GM18507 (cell line): ENCODE data around the gene HTR3A.
"Not testable (repeated sequence)": the region's sequence is repeated elsewhere in the genome, so short reads cannot be mapped to it uniquely, and the experiment has no call there.

Experiments used
- DNase-seq: peaks from one replicate; pipeline ENCODE4 v3.0.0; 2011; ENCODE audit warnings: low read depth; ENCODE audit not compliant: insufficient read length; ENCODE audit errors: extremely low spot score
- FAIRE-seq: peaks from 2 replicates; lab custom pipeline; 2011; peaks lifted over from hg19 to GRCh38; lab: Jason Lieb, UNC

HTR3A gene

DNA sequence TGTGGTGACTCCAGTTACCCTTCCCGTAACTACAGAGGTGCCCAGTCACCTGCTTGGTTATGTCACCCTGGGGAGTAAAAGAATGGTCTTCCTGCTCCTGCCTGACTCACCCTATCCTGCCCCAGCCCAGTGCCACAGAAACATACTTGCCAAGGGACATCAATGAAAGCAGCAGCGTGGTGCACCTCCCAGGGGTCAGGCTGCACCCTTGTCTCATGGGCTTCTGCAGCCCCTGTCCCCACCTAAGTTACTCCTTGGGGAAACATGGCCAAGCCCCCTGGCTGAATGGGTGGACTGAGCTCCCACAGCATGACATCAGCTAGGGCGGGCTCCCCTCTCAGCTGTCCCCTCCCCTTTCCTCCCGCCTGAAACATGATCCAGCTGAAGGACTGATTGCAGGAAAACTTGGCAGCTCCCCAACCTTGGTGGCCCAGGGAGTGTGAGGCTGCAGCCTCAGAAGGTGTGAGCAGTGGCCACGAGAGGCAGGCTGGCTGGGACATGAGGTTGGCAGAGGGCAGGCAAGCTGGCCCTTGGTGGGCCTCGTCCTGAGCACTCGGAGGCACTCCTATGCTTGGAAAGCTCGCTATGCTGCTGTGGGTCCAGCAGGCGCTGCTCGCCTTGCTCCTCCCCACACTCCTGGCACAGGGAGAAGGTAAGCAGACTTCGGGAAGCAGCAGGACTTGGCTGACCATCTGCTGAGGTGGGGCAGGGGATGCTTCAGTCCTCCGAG, at the start of gene HTR3A:
Gene HTR3A (plus strand): TSS at position 368 of the 730 bp plus-strand sequence. CDS start 218 bp downstream, at position 586.
- DNase-seq: no peak

DNA sequence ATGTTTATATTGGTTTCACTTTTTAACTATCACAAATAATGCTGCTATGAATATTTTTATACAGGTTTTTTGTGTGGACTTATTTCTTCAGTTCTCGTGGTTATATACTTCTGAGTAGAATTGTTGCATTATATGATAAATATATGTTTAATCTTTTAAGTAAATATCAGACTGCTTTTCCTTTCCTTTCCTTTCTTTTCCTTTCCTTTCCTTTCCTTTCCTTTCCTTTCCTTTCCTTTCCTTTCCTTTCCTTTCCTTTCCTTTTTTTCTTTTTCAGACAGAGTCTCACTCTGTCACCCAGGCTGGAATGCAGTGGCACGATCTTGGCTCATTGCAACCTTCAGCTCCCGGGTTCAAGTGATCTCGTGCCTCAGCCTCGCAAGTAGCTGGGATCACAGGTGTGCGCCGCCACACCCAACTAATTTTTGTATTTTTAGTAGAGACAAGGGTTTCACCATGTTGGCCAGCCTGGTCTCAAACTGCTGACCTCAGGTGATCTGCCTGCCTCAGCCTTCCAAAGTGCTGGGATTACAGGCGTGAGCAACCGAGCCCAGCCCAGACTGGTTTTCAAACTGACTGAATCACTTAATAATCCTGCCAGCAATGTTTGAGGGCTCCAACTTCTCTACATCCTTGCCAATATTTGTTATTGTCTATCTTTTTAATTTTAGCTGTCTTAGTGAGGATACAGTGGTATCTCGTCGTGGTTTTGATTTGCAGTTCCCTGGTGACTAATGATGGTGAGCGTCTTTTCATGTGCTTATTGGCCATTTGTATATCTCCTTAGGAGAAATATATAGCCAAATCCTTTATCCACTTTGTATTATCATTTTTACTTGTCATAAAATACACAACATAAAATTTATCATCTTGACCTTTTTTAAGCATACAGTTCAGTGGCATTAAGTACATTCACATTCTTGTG, 48.4 kb upstream of the HTR3A start:
- DNase-seq (no peak), FAIRE-seq (no peak)

More for the DNA sequence above, at the start of gene HTR3A:
- no peak for FAIRE-seq

DNA sequence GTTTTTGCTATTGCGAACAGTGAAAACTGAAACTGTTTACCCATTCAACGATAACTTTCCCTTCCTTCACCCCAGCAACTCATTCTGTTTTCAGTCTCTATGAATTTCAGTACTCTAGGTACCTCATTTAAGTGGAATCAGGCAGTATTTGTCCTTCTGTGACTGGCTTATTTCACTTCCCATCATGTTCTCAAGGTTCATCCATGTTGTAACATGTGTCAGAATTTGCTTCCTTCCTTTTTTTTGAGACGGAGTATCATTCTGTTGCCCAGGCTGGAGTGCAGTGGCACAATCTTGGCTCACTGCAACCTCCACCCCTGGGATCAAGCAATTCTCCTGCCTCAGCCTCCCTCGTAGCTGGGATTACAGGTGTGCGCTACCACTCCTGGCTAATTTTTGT, 46.6 kb upstream of the HTR3A start:
- FAIRE-seq: no peak
- DNase-seq: no peak

DNA sequence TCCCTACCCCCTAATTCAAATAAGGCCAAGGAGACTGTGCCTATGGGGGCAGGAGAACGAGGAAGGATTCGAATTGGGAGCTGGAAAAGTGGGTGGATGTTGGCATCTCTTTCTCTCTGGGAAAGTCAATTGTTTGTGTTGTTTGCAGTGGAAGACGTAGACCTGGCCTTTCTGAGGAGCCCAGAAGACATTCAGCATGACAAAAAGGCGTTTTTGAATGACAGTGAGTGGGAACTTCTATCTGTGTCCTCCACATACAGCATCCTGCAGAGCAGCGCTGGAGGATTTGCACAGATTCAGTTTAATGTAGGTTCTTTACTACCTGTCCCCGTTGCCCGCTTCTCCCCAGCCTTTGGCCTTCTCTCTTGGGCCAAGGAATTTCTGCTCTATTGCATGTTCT, 42.1 kb upstream of the HTR3A start:
- DNase-seq (no peak), FAIRE-seq (no peak)

DNA sequence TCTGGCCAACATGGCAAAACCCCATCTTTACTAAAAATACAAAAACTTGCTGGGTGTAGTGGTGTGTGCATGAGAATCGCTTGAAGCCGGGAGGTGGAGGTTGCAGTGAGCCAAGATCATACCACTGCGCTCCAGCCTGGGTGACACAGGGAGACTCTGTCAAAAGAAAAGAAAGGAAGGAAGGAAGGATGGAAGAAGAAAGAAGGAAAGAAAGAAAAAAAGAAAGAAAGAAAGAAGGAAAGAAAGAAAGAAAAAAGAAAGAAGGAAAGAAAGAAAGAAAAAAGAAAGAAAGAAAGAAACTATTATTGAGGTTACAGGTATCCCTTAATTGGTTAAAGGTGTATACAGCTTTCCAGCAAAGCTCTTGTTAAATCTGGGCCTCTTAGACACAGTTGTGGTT, 40.7 kb upstream of the HTR3A start:
- FAIRE-seq, DNase-seq: not testable (repeated sequence)

DNA sequence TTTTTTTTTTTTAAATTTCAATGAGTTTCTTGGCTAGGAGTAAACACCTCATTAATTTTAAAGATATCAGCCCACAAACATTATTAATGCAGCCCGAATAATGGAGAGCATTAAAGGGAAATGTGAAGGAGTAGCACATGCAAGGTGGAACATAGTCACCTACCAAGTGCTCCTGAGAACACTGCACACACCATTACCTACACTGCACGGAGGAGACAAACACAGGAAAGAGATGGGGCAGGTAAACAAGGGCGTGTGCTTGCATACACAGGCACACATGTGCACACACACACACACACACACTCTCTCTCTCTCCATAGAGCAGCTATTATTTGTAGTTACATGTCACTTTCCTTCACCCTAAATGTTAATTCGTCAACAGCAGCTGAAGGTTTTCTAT, 40.1 kb upstream of the HTR3A start:
- FAIRE-seq (no peak), DNase-seq (no peak)

DNA sequence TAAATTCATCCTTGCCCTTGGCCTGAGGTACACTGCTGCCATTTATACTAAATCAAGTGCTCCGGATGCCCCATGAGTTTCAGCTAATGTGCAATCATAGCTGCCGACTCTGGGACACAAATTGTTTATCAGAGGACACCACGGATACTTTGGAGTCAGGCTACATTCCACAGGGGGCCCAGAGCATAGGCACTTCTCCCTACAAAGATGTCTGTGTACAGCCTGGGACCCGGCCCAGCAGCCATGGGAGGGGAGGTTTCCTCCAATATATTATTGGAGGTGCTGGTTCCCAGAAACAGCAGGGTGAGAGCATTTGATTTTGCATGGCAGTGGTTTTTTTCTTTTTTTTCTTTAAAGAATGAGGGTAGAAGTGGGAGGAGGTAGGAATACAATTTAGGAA, 39.0 kb upstream of the HTR3A start:
- DNase-seq (no peak), FAIRE-seq (no peak)

DNA sequence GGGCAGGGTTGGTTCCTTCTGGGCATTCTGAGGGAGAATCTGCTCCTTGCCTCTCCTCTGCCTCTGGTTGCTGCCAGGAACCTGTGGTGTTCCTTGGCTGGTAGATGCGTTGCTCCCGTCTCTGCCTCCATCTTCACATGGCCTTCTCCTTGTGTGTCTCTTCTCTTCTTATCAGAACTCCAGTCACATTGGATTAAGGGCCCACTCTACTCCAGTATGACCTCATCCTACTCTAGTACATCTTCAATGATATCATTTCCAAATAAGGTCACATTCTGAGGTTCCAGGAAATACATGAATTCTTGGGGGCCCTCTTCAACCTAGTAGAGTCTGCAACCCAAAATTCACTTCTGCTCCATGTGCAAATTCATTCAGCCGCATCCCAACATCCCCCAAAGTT, 37.0 kb upstream of the HTR3A start:
- FAIRE-seq: no peak
- no peak for DNase-seq

DNA sequence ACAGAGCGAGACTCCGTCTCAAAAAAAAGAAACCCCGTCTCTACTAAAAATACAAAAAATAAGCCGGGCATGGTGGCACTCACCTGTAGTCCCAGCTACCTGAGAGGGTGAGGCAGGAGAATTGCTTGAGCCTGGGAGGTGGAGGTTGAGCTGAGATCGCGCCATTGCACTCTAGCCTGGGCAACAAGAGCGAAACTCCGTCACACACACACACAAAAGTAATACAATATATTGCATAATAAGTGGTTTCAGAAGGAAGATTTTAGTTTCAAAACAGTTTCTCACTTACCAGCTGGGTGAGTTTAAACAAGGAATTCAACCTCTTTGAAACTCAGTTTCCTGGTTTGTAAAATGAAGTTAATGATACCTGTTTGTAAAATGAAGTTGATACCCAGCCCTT, 32.7 kb upstream of the HTR3A start:
- DNase-seq (no peak), FAIRE-seq (no peak)

DNA sequence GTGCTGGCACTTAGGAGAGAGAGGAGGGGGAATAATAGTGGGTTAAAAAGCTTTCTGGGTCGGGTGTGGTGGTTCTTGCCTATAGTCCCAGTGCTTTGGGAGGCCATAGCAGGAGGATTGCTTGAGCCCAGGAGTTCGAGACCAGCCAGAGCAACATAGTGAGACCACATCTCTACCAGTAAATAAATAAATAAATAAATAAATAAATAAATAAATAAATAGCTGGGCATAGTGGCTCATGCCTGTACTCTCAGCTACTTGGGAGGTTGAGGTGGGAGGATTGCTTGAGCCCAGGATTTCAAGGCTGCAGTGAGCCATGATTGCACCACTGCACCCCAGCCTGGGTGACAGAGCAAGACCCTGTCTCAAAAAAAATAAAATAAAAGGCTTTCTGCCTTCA, 28.7 kb upstream of the HTR3A start:
- FAIRE-seq, DNase-seq: not testable (repeated sequence)

DNA sequence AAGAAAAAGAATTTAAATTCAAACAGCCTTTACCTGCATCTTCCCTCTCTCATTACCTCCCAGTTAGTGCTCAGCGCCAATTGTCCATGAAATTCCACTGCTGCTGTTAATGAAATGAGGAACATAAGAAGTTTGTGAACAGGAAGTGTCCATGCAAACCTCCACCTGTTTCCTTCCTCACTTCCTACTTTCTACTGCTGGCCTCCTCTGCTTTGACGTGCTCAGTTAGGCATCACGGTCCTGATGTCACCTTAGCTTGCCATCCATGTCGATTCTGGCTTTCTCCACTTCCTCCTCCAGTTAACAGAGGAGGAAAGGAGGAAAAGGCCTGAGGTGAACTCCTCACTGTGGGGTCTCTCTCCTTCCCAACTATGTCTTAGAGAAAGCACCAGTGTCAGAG, 26.9 kb upstream of the HTR3A start:
- FAIRE-seq: no peak
- no peak for DNase-seq

DNA sequence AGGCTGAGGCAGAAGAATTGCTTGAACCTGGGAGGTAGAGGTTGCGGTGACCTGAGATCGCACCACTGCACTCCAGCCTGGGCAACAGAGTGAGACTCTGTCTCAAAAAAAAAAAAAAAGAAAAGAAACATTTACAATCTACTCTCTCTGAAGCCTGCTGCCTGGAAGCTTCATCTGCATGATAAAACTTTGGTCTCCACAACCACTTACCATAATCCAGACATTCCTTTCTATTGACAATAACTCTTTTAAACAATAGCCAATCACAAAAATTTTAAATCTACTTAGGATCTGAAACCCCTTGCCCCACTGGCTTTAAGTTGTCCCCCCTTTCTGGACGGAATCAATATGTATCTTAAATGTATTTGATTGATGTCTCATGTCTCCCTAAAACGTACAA, 25.0 kb upstream of the HTR3A start:
- no peak for DNase-seq
- FAIRE-seq: no peak

DNA sequence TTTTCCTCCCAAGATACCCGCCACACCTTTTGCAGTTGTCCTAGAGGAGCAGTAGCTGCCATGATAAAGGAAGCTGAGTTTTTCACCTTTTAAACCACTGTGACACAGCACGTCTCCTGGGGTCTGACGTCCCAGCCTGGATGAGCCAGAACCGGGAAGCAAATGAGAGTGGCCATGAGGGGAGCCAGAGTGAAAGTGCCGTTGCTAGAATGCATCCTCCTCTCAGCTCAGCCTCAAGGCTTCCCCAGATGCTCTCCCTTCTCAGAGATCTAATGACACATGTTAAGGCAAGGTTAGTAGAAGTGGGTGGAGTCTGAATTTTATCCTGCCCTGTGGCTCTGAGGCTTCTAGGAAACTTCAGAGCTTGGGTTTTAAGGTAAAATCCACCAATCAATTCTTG, 23.4 kb upstream of the HTR3A start:
- FAIRE-seq (no peak), DNase-seq (no peak)

DNA sequence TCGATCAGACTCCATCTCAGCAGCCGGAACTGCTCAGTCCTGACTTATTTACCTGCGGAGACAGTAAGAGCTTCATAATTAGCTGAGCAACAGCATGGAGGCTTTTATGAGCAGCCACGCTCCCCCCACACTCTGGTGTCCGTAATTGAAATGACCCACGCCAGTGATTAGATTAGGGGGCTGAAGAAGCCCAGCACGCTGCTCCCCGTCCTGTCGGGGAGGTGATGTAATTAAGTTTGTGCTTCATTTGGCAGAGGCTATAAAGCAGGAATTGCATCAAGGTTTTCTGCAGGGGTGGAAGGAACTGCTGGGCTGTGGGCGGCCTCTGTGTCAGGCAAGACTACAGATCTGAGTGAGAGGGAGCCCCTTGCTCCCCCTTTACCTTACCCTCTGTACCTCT, 22.8 kb upstream of the HTR3A start:
- FAIRE-seq: no peak
- no peak for DNase-seq

DNA sequence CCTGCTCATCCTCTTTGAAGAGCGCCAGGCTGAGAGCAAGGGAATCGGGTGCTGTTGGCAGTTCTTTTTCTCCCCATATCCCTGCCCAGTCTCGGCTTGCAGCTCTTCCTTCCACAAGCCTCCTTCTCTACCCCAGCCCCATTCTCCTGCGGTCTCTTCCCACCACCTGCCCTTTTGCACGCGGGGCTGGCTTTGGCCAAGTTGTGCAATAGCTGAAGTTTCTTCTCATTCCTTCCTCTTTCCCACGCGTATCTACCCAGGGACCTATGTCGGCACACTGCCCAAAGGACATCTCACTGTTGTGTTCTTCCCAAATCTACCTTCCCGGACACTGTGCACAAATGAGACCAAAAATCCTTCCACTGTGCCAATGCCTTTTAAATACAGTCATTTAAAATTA, 22.3 kb upstream of the HTR3A start:
- FAIRE-seq: no peak
- DNase-seq: no peak

DNA sequence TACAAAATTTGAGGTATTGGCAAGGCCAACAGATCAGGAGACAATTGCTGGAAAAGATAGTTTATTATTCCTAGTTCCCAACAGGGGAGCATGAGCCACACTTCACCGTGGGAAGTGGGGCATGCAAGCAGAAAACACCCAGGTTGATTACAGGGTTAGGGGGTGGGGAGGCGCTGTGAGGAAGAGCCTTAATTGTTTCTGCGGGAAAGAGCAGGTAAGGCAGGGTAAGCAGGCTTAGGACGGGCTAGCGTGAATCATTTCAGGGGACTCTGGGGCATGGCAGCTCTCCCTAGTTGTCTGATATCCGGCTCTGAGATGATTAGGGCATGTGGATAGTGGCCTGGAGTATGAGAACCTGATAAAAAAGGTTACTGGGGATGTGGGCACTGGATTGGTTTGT, 20.7 kb upstream of the HTR3A start:
- DNase-seq (no peak), FAIRE-seq (no peak)

DNA sequence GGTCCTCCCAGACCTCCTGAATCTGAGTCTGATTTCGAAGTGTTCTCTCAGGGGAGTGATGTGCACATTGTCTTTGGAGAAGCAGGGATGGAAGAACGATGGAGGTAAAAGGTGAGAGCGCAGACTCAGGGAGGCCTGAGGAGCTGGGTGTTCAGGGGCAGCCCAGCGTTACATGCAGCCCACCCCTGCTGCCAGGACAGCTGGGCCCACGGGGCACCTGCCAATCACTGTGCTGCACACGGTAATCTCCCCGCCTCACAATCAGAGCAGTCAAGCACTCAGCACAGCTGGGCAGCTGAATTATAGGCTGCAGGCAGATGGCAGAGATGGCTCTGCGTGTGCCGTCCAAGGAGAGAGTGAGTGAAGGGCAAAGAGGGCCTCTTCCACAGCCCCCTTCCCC, 17.9 kb upstream of the HTR3A start:
- DNase-seq: no peak
- FAIRE-seq: no peak

DNA sequence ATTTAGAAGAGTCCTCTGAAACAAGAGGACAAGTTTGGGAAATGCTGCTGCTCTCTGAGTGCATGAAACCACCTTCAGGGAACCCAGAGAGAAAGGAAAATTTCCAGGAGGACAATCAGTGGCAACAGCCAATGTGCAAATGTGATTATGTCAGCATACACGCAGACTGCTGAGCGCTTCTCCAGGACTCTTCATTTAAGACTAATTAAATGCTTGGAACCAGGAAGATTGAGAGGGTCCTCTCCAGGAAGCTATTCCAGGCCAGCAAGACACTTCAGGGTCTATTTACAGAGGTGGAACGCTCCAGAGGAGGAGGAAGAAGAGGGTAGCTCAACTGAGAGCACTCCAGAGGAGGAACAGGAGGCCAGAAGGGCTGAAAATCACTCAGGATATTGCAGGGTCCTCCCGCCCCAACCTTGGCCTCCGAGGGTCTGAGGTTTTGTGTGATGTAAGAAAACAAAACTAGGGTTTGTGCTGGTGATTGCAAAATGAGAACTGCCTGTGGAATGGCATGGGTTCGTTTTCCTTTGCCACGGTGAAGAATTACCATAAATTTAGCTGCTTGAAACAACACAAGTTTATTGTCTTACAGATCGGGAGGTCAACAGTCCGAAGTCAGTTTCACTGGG, 14.1 kb upstream of the HTR3A start:
- FAIRE-seq (no peak), DNase-seq (no peak)

DNA sequence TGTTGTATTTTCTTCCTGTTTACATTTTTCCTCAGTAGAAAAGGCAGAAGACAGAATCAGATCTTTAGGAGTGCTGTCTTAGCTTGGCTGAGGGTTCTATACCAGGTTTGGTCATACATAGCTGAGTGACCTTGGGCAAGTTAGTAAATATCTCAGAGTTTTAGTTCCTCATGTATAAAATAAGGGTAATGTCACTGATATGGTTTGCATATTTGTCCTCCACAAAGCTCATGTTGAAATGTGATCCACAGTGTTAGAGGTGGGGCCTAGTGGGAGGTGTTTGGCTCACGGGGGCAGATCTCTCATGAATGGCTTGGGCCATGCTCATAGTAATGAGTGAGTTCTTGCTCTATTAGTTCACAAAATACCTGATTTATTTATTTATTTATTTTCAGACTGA, 7.5 kb upstream of the HTR3A start:
- DNase-seq (no peak), FAIRE-seq (no peak)

DNA sequence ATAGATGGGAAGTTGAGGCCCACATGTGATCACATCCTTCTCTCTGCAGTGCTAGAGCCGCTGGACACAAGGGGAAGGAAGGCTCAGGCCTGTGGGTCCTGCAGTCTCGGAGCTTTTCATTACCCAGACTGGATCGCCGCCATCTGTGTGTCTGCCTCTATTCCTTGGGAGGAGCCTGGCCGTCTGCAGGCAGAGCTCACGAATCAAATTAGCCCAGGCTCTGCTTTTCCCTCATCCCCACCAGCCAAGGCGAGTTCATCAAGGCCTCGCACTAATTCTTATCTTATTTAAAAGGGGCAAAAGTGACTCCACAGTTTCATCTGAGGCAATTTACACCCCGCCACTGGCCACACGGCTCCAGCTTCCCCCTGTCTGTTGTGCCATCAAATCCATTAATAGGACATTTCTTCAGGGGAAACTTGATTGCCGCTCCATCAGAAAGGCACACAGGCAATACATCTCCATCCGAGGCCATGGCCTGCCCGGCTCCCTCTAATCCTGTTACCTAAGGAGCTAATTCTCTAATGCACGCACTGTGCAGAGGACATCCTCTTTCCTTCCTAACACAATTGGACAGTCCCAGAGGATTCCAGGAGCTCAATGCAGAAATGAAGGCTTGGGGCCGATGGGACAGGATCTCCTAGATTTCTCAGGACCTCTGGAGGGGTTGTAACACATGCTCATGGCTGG, 3.3 kb upstream of the HTR3A start:
- DNase-seq (no peak), FAIRE-seq (no peak)
